Ureter (tissue), 1 donor: ENCODE measurements around the gene MAN1C1. TPM values are rescaled to one million over a fixed set of nuclear protein-coding genes. Genes with fewer than 3 reads are reported as not detected.
"Not testable (repeated sequence)": the region's sequence is repeated elsewhere in the genome, so short reads cannot be mapped to it uniquely, and the experiment has no call there.

Experiments
- DNase-seq: peaks from one replicate; pipeline ENCODE4 v3.0.0-alpha.2; 2020; ENCODE audit warnings: low spot score
- total RNA-seq: library from RNA; stranded (reverse); gene quantifications from one replicate; pipeline ENCODE4 v1.2.4, GENCODE V29; 2023
- donor health status: DM: yes; HTN: yes; CAD: no.

Gene MAN1C1
- total RNA-seq, 1 donor from 2014 or later = 8.7 TPM

GRCh38 chr1:25583519-25584370, 32.8 kb upstream of the MAN1C1 start:
- DNase-seq = no peak

GRCh38 chr1:25586181-25586588, 30.4 kb upstream of the MAN1C1 start:
- no peak for DNase-seq

GRCh38 chr1:25587290-25587689, 29.3 kb upstream of the MAN1C1 start:
- no peak for DNase-seq

DNA sequence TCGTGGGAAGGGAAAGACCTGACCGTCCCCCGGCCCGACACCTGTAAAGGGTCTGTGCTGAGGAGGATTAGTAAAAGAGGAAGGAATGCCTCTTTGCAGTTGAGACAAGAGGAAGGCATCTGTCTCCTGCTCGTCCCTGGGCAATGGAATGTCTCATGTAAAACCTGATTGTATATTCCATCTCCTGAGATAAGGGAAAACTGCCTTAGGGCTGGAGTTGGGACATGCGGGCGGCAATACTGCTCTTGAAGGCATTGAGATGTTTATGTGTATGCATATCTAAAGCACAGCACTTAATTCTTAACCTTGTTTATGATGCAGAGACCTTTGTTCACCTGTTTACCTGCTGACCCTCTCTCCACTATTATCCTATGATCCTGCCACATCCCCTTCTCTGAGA, 28.4 kb upstream of the MAN1C1 start:
- not testable (repeated sequence) for DNase-seq

DNA sequence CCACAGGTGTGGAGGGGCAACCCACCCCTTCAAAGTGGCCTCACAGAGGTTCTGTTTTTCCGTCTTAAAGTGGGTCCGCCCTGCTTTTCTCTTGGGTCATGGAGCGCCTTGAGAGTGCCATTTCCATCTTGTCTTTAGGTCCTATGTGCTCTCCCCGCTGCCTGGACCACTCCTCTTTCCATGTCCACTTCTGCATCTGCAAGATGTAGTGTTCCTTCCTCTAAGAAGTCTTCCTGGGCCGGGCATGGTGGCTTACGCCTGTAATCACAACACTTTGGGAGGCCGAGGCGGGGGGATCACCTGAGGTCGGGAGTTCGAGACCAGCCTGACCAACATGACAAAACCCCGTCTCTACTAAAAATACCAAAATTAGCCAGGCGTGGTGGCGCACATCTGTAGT, 27.8 kb upstream of the MAN1C1 start:
- DNase-seq = not testable (repeated sequence)

- no peak for DNase-seq
Observed at GRCh38 chr1:25590096-25590824, 26.3 kb upstream of the MAN1C1 start.

DNA sequence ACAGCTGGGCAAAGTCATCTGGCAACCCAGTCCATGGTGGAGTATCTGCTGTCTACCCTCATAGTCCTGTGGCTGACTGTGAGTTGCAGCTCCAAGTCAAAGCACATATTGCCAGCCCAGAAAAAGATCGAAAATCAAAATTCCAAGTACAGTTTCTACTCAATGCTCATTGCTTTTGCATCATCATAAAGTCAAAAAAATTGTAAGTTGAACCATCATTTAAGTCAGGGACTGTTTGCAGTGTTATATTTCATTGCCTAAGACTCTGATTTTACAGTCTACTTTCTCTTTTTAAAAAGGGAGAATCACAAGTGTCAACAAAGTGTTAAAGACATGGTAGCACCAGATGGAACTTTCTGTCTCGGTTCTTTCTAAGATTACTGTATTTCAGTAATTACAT, 22.7 kb upstream of the MAN1C1 start:
- DNase-seq = no peak

DNA sequence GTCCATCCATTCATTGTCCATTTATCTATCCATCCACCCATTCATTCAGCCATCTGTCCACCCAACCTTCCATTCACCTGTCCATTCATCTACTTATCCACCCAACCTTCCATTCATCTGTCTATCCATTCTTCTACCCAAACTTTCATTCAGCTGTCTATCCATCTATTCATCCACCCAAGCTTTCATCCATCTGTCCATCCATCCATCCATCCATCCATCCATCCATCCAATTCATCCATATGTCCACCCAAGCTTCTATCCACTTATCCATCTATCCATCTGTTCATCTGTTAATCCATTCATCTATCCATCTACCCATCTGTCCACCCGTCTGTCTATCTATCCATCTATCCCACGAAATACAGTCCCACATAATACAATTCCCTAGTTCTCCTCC, 21.6 kb upstream of the MAN1C1 start:
- no peak for DNase-seq

DNA sequence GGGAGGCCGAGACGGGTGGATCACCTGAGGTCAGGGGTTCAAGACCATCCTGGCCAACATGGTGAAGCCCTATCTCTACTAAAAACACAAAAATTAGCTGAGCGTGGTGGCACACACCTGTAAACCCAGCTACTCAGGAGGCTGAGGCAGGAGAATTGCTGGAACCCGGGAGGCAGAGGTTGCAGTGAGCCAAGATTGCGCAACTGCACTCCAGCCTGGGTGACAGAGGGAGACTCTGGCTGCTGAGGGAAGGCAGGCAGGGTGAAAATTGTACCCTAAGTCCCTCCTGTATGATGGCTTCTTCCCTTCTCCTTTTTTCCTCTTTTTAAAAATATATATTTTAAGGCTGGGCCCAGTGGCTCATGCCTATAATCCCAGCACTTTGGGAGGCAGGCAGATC, 19.9 kb upstream of the MAN1C1 start:
- DNase-seq = not testable (repeated sequence)

DNA sequence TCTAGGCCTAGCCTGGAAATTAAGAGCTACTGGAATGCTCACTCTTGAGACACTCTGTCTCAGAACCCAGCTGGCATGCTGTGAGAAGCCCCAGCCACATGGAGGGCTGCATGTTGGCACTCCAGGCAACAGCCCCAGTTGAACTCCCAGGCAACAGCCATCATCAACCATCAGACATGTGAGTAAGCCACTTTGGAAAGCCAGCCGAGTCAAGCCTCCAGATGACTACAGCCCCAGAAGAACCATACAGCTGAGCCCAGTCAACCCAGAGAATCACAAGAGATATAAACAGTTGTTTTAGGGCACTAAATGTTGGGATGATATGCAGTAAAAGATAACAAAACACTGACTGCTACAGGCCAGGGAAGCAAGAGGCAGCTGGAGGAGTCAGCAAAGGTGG, 17.7 kb upstream of the MAN1C1 start:
- no peak for DNase-seq

- DNase-seq = no peak
Observed at GRCh38 chr1:25599969-25600610, 16.5 kb upstream of the MAN1C1 start.

DNA sequence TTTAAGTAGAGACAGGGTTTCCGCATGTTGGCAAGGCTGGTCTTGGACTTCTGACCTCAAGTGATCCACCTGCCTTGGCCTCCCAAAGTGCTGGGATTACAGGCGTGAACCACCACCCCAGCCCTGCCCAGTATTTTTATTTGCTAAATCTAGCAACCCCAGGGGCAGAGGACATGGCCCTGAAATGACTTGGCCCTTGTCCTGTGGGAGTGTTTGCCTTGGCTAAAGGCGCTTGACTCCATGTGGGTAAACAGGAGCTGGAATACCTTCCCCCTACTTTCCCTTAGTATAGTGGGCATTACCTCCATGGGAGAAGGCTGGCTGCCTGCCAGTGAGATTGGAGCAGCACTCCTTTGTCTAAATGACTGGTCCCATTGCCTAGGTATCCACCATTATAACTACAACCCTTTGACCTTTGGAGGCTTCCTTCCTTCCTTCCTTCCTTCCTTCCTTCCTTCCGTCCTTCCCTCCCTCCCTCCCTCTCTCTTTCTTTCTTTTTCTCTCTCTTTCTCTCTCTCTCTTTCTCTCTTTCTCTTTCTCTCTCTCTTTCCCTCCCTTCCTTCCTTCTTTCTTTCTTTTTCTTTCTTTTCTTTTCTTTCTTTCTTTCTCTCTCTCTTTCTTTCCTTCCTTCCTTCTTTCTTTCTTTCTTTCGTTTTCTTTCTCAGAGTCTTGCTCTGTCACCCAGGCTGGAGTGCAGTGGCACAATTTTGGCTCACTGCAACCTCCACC, 15.5 kb upstream of the MAN1C1 start:
- not testable (repeated sequence) for DNase-seq

DNA sequence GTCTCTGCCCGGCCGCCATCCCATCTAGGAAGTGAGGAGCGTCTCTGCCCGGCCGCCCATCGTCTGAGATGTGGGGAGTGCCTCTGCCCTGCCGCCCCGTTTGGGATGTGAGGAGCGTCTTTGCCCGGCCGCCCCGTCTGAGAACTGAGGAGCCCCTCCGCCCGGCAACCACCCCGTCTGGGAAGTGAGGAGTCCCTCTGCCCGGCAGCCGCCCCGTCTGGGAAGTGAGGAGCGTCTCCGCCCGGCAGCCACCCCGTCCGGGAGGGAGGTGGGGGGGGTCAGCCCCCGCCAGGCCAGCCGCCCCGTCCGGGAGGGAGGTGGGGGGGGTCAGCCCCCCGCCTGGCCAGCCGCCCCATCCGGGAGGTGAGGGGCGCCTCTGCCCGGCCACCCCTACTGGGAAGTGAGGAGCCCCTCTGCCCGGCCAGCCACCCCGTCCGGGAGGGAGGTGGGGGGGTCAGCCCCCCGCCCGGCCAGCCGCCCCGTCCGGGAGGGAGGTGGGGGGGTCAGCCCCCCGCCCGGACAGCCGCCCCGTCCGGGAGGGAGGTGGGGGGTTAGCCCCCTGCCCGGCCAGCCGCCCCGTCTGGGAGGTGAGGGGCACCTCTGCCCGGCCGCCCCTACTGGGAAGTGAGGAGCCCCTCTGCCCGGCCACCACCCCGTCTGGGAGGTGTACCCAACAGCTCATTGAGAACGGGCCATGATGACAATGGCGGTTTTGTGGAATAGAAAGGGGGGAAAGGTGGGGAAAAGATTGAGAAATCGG, 12.6 kb upstream of the MAN1C1 start:
- not testable (repeated sequence) for DNase-seq

DNA sequence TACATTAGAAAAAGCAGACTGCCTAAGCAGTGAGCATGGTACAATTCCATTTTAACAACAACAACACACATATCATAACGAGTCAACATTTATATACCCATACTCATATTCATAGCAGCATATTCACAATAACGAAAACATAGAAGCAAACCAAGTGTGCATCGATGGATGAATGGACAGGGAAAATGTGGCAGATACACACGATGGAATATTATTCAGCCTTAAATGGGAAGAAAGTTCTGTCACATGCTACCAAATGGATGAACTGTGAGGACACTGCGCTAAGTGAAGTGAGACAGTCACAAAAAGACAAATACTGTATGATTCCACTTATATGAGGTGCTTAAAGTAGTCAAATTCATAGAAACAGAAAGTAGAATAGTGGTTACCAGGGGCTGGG, 9.5 kb upstream of the MAN1C1 start:
- no peak for DNase-seq

GRCh38 chr1:25608488-25609178, 8.0 kb upstream of the MAN1C1 start:
- DNase-seq = peak; percentile 89

DNA sequence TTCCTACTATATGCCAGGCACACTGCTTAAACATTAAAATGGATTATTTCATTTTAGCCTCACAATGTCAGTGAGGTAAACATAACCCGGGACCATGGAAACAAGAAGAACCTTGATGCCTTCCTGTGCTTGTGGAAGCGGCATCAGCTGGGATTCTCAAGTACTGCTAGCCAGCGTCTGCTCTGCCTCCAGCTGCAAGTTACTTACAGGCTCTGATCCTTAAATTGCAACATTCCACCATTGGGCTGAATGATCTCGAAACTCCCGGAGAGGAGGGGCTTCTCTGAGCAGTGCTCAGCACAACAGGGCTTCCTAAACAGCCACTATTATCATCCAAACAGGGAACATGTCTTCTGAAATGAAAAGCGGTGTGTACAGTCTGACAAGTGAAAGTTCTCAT, 6.7 kb upstream of the MAN1C1 start:
- DNase-seq = no peak

- DNase-seq = no peak
Observed at GRCh38 chr1:25610822-25611630, 5.6 kb upstream of the MAN1C1 start.

DNA sequence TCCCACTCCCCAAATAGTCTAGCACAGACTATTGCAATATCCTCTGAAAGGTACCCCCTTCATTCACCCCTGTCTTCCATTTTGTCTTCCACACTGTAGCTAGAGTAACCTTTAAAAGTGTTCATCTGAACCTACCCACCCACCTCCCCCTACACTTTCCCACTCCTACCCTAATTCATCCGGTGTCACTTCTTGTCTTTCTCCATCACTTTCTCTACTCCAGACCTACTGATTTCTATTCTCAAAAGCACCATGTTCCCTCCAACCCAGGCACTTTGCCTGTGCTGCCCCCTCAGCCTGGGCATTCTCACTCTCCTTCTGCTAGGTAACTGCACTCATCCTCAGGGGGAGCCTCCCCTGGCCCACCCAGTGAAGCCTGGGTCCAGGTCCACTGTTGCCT, 4.7 kb upstream of the MAN1C1 start:
- DNase-seq = no peak

DNA sequence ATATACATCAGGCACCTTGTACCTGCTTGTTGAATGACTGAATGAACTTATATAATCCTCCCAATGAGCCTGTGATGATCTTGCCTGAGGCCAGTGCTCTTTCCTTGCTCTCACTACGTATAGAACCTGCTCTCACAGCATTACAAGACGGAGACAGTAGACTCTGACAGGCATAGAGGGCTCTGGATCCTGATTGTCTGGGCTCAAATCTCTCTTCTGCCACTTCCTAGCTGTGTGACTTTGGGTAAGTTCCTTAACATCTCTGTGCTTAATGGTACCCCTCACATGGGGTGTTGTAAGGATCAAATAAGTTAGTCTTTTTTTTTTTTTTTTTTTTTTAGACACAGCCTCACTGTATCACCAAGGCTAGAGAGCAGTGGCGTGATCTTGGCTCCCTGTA, 4.2 kb upstream of the MAN1C1 start:
- DNase-seq = no peak

- DNase-seq = no peak
Observed at GRCh38 chr1:25613091-25613490, 3.5 kb upstream of the MAN1C1 start.
